Neuron (in vitro differentiated cells): Measurements from ENCODE around the gene IRAK1.
"Not testable (repeated sequence)": the region's sequence is repeated elsewhere in the genome, so short reads cannot be mapped to it uniquely, and the experiment has no call there.

ENCODE experiments used
- H2AFZ ChIP-seq: one replicate; pipeline ENCODE4 v1.6.1; 2013; ENCODE audit warnings: low read depth, mild to moderate bottlenecking, inconsistent platforms, low read length, moderate library complexity
- H3K27me3 ChIP-seq: one replicate; pipeline ENCODE4 v1.6.1; 2013; ENCODE audit warnings: low read length; ENCODE audit not compliant: insufficient read depth
- H3K36me3 ChIP-seq: one replicate; pipeline ENCODE4 v1.6.1; 2013; ENCODE audit warnings: low read length; ENCODE audit not compliant: insufficient read depth
- H3K4me1 ChIP-seq: one replicate; pipeline ENCODE4 v1.6.1; 2013; ENCODE audit warnings: low read length; ENCODE audit not compliant: insufficient read depth
- H3K4me3 ChIP-seq: 2 replicates; pipeline ENCODE4 v1.5.1; 2013; ENCODE audit warnings: mild to moderate bottlenecking, low read length, moderate library complexity
- H3K9me3 ChIP-seq: one replicate; pipeline ENCODE4 v1.6.1; 2013; ENCODE audit warnings: low read length

IRAK1 gene

GRCh38 chrX:154013001-154013421 lies 6.7 kb downstream of the IRAK1 start:
- H3K4me3 ChIP-seq = no peak overlapping the region
- H2AFZ ChIP-seq = no peak overlapping the region
- H3K4me1 ChIP-seq = peaks cover 2% of the 10 kb centered on the region
- H3K9me3 ChIP-seq = no peaks in the 10 kb centered on the region
- H3K27me3 ChIP-seq = peaks cover 9% of the 10 kb centered on the region
- H3K36me3 ChIP-seq = peaks cover 3% of the 10 kb centered on the region

GRCh38 chrX:154012336-154012991 lies 7.2 kb downstream of the IRAK1 start:
- peaks cover 3% of the 10 kb centered on the region for H3K36me3 ChIP-seq
- H2AFZ ChIP-seq = no peak overlapping the region
- H3K27me3 ChIP-seq = peaks cover 10% of the 10 kb centered on the region
- no peak overlapping the region for H3K4me3 ChIP-seq
- H3K9me3 ChIP-seq = no peaks in the 10 kb centered on the region
- H3K4me1 ChIP-seq = peaks cover 2% of the 10 kb centered on the region

- H3K27me3 ChIP-seq = peaks cover 16% of the 10 kb centered on the region
- no peaks in the 10 kb centered on the region for H3K36me3 ChIP-seq
- no peaks in the 10 kb centered on the region for H3K9me3 ChIP-seq
- H2AFZ ChIP-seq = no peak overlapping the region
- peaks cover 2% of the 10 kb centered on the region for H3K4me1 ChIP-seq
- no peak overlapping the region for H3K4me3 ChIP-seq
These were observed 8.0 kb downstream of the IRAK1 start for GRCh38 chrX:154011376-154012335.

DNA sequence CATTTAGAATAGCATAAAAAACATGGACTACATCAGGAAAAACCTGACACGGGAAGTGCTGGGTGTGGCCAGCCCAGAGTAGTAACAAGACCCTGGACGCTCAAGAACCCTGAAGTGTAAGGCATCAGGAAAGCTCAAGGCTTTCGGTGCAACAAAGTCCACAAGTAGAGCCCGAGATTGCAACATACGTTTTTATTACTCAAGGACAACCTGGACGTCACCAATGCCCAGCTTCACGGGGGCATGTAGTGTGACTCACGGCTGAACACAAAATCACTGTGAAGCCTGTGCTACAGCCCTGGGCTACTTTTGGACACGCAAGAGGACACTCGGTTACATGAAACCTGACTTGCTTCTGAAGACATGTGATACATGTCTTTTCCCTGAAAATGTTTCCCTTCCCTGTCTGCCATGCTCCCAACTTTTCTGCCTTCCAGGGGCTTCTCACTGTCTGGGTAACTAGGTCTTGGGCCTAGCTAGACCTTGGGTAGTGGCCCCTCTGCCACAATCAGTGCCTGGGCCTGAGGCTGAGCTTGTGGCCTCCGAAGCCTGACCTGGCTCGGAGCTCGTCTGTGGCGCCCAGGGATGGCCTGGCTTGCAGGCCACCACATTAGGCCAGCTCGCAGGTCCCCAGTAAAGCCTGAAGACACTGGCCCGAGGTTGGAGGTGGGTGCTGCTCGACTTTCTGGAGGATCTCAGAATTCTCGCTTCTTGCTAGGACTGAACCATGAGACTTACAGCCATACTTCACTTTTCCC lies 9.2 kb downstream of the IRAK1 start:
- H3K9me3 ChIP-seq = peaks cover 2% of the 10 kb centered on the region

DNA sequence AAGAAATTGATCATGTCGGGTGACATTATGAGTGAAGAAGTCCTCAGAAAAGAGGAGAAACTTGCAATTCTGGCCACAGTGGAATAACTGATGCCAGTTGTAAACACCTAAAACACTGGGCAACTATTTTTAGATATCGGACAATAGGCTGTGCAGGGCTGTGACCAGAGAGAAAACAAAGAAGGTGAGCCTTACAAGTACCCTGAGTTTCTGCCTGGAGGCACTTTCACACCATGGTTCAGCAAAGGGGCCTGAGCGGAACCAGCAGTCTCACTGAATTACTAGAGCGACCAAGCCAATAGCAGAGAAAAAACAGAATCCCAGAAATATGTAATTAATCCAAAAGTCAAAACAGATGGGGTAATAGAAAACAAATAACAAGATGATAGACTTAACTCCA lies 11.2 kb downstream of the IRAK1 start:
- no peak overlapping the region for H3K4me3 ChIP-seq
- H3K36me3 ChIP-seq = no peaks in the 10 kb centered on the region
- peaks cover 2% of the 10 kb centered on the region for H3K4me1 ChIP-seq
- H3K27me3 ChIP-seq = peaks cover 17% of the 10 kb centered on the region
- H3K9me3 ChIP-seq = peaks cover 2% of the 10 kb centered on the region
- H2AFZ ChIP-seq = no peak overlapping the region

More for the DNA sequence above, 9.2 kb downstream of the IRAK1 start:
- Histone ChIP-seq H3K4me3 (no peak overlapping the region), H3K4me1 (peaks cover 2% of the 10 kb centered on the region), H3K27me3 (peaks cover 17% of the 10 kb centered on the region), H3K36me3 (no peaks in the 10 kb centered on the region), H2AFZ (no peak overlapping the region)

DNA sequence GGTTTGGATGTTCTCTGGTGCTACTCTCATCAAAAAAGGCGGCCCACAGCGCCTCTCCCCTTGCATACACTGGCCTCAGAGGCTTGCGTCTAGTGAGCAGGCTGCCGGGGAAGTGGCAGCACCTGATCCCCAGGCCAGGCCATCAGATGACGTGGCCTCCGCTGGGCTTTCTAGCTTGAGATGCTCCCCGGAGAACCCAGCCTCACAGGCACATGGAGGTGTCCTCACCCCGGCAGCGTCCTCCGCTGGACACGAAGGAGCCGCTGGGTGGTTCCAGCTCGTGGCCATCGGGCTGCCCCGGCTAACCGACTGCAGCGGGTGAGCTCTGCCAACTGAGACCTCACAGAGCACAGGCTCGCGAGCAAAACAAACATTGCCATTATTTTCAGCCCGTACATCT lies 12.8 kb downstream of the IRAK1 start:
- no peak overlapping the region for H3K4me3 ChIP-seq
- H3K9me3 ChIP-seq = peaks cover 2% of the 10 kb centered on the region
- peaks cover 16% of the 10 kb centered on the region for H3K27me3 ChIP-seq
- peaks cover 4% of the 10 kb centered on the region for H3K4me1 ChIP-seq
- H3K36me3 ChIP-seq = no peaks in the 10 kb centered on the region
- no peak overlapping the region for H2AFZ ChIP-seq

GRCh38 chrX:154004315-154004714 lies 15.4 kb downstream of the IRAK1 start:
- H2AFZ ChIP-seq = no peak overlapping the region

GRCh38 chrX:154002215-154002719 lies 17.4 kb downstream of the IRAK1 start:
- H3K9me3 ChIP-seq = peaks cover 2% of the 10 kb centered on the region
- H3K4me1 ChIP-seq = peaks cover 4% of the 10 kb centered on the region
- H3K4me3 ChIP-seq = no peak overlapping the region
- no peak overlapping the region for H2AFZ ChIP-seq
- H3K27me3 ChIP-seq = peaks cover 19% of the 10 kb centered on the region
- no peaks in the 10 kb centered on the region for H3K36me3 ChIP-seq

More at GRCh38 chrX:154004315-154004714, 15.4 kb downstream of the IRAK1 start:
- Histone ChIP-seq H3K36me3 (no peaks in the 10 kb centered on the region), H3K27me3 (peaks cover 11% of the 10 kb centered on the region), H3K4me1 (peaks cover 4% of the 10 kb centered on the region), H3K9me3 (peaks cover 2% of the 10 kb centered on the region), H3K4me3 (no peak overlapping the region)

GRCh38 chrX:154000051-154000450 lies 19.7 kb downstream of the IRAK1 start:
- Histone ChIP-seq H3K4me3 (no peak overlapping the region), H3K9me3 (no peaks in the 10 kb centered on the region), H3K27me3 (peaks cover 18% of the 10 kb centered on the region), H3K4me1 (peaks cover 4% of the 10 kb centered on the region), H2AFZ (no peak overlapping the region), H3K36me3 (no peaks in the 10 kb centered on the region)

- no peaks in the 10 kb centered on the region for H3K9me3 ChIP-seq
- H3K4me1 ChIP-seq = peaks cover 4% of the 10 kb centered on the region
- H3K4me3 ChIP-seq = no peak overlapping the region
- H3K36me3 ChIP-seq = no peaks in the 10 kb centered on the region
- H3K27me3 ChIP-seq = peaks cover 22% of the 10 kb centered on the region
- no peak overlapping the region for H2AFZ ChIP-seq
These were observed 20.2 kb downstream of the IRAK1 start for GRCh38 chrX:153999359-154000037.

- Histone ChIP-seq H3K9me3 (no peaks in the 10 kb centered on the region), H3K27me3 (peaks cover 18% of the 10 kb centered on the region), H3K4me1 (no peaks in the 10 kb centered on the region), H3K36me3 (no peaks in the 10 kb centered on the region), H3K4me3 (no peak overlapping the region), H2AFZ (no peak overlapping the region)
These were observed 24.2 kb downstream of the IRAK1 start for GRCh38 chrX:153995504-153995903.

DNA sequence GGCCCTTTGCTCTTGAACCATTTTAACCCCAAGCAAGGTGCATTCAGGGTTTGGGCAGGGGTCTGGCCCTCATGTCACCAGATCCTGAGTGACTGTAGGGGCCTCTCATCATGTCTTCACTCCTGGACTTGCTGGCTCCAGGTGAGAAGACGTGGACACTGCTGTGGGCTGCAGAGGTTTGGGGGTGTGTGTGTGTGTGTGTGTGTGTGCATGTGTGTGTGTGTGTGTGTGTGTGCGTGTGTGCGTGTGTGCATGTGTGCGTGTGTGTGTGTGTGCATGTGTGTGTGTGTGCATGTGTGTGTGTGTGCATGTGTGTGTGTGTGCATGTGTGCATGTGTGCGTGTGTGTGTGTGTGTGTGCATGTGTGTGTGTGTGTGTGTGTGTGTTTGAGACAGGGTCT lies 25.3 kb downstream of the IRAK1 start:
- H3K9me3 ChIP-seq, H3K4me3 ChIP-seq, H2AFZ ChIP-seq, H3K36me3 ChIP-seq, H3K4me1 ChIP-seq: not testable (repeated sequence)
- H3K27me3 ChIP-seq = peaks cover 18% of the 10 kb centered on the region
